ENCODE data around the gene TPGS1. TPM values are rescaled to one million over a fixed set of nuclear protein-coding genes. Genes with fewer than 3 reads are reported as not detected.

The TPGS1 gene
- total and polyA plus RNA-seq, 2 of the 8 experiments (the other 6 are each of a cell fraction or from before 2014, with no cell fraction given): 9.1 to 10.6 TPM

DNA sequence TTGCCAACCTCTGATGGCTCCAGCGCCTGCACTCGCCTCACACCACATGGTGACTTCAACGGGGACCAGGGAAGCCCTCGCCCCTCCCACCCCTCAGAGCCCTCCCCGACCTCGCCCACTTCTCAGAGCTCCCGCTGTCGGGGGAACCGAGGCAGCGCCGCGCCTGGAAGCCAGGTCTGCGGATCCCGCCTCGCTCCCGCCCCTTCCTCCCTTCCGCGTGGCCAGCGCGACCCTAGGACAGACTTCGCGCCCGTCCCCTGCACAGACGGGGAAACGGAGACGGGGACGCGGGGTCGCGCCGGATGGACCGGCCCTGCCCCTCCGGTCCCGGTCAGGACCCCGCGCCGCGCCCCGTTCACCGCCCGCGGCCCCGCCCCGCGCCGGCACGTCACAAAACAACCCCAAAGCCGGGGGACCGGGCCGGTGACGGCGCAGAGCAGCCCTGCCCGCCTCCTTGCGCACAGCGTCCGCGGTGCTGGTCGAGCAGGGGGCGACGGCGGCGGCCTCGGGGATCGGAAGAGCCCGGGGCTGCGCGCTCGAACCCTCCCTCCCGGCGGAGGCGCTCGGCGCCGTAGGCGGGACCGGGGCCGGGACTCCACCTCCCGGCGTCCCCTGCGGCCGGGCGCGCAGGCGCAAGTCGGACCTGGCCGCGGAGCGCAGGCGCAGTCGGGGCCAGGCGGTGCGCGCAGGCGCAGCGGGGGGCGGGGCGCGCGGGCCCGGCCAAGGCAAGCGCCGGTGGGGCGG lies 23.9 kb downstream of the TPGS1 start (continued):
- TF ChIP-seq PHF8 (conservative IDR thresholded peaks at IDR 0.05; ENCODE audit: low read depth, low read length) (peak; percentile 64), RBBP5 (IDR thresholded peaks at IDR 0.05; ENCODE audit: borderline replicate concordance, low read depth, low read length) (0 out of 2 replicates have a peak, but pooled peaks have one; percentile 70), TBP (IDR thresholded peaks at IDR 0.05; ENCODE audit: low read depth, low read length) (peak; percentile 12; the same call in 1 of the 2 replicates), SIX5 (IDR thresholded peaks at IDR 0.05; ENCODE audit: low read depth, low read length) (peak; percentile 35; the same call in 1 of the 2 replicates), HDAC2 (IDR thresholded peaks at IDR 0.05; ENCODE audit: borderline replicate concordance in 1 of 2, low read depth in 2 of 2, low read length in 2 of 2) (0 out of 4 replicates have a peak, but pooled peaks of 1 of the 2 experiments have one; percentile 31), ASH2L (IDR thresholded peaks at IDR 0.05; ENCODE audit: low read length) (peak; percentile 24), NRF1 (IDR thresholded peaks at IDR 0.05; ENCODE audit: low read depth, low read length) (peak; percentile 86), KDM1A (IDR thresholded peaks at IDR 0.05; ENCODE audit: borderline replicate concordance, low read length) (no peak), SP4 (IDR thresholded peaks at IDR 0.05; ENCODE audit: low read length) (no peak)
- TF ChIP-seq, protein P1, sequence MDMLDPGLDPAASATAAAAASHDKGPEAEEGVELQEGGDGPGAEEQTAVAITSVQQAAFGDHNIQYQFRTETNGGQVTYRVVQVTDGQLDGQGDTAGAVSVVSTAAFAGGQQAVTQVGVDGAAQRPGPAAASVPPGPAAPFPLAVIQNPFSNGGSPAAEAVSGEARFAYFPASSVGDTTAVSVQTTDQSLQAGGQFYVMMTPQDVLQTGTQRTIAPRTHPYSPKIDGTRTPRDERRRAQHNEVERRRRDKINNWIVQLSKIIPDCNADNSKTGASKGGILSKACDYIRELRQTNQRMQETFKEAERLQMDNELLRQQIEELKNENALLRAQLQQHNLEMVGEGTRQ (IDR thresholded peaks at IDR 0.05; ENCODE audit: low read length): no peak
- TF ChIP-seq, protein P2, sequence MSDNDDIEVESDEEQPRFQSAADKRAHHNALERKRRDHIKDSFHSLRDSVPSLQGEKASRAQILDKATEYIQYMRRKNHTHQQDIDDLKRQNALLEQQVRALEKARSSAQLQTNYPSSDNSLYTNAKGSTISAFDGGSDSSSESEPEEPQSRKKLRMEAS (IDR thresholded peaks at IDR 0.05): peak; percentile 75
